Measurements from ENCODE around the gene NFX1.

NFX1 gene

DNA sequence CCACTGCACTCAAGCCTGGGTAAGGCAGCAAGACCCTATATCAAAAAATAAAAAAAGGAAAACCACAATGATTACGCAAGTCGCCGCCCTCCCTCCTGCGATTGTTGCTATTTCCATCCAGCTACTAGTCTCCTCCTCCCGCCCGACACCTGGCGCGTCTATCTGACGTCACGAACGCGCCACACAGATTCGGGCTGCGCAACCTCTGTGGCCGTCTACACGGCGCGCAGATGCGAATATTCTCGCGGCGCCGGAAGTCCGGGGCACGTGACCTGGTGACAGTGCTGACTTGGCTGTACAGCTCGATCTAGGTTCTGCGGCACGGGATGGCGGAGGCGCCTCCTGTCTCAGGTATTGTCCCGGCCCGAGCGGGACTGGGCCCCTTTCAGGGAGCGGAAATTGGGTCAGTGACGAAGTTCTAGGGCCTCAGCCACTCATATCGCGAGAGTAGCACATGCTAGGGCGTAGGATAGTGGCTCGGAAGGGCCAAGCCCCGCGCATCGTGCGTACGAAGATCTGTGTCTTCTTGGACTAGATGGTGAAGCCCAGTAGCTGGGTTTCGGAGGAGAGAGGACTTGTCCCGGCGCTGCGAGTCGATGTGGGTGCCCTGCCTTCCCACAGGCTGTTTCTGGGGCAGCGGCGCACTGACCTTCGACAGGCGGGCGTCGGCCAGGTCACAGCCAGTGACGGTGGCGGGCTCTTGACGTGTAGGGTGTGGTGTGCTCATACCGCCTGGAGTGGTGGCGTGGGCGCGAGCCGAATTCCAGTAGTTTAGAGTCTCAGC lies at the start of gene NFX1:
Gene NFX1 (plus strand): TSS at position 270 of the 784 bp plus-strand sequence. CDS start 57 bp downstream, at position 327.
- DNase-seq: peak; percentile 98

DNA sequence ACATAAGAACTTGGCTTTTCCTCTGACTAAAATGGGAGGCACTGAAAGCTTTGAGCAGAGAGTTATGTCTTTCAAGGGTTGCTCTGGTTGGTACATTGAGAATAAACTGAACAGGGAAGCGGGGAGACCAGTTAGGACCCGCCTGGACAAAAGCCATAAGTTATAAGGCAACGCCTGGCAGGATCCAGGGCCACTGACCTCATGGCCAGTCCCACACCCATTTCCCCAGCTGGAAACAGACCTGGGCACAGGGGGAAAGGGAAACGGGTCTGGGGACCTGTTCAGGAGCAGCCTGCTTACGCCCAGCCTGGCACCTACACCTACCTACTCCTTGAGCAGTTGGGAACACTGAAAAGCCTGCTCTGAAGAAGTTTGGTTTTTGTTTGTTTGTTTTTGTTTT lies 49.0 kb upstream of the NFX1 start:
- DNase-seq: no peak

DNA sequence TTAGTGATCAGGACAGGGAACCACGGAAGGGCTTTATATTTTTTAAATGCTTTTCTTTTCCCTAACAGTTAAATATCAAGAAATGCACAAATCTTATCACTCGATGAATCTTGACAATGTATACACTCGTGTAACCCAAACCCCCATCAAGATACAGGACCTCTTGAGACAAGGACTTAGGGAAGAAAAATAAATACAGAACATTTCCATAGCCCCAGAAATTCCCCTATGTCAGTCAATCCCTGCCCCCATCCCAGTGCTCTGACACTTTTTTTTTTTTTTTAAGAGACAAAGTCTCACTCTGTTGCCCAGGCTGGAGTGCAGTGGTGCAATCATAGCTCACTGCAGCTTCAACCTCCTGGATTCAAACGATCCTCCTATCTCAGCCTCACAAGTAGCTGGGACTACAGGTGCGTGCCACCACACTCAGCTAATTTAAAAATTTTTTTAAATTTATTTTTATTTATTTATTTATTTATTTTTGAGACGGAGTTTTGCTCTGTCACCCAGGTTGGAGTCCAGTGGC lies 47.6 kb upstream of the NFX1 start:
- DNase-seq: no peak

DNA sequence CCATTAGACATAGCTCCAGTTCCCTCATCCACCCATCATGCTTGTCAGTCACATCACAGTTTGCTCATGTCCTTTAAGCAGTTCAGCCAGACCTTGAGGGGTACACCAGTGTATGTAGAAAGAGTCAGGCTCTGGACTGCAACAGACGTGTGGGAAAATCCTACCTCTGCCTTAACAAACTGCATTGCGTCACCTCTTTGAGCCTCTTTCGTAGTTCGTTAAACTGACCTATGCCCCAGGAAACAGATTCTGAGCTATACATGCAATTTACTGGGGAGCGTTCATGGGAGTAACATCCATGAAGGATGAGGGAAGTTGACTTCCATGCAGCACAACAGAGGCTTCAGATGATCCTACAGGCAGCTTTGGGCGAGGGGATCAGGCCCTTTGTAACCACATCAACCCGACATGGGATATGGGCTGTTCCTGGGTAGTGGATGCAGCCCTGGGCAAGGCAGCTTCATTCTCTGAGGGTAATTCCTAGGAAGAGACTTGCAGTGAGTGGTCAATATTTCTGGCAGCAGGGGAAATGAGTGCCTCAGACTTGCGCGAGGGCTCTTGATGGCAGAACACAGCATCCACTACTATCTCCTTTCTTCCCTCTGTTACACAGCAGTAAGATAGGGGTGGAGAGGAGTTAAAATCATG lies 46.1 kb upstream of the NFX1 start:
- DNase-seq: no peak

DNA sequence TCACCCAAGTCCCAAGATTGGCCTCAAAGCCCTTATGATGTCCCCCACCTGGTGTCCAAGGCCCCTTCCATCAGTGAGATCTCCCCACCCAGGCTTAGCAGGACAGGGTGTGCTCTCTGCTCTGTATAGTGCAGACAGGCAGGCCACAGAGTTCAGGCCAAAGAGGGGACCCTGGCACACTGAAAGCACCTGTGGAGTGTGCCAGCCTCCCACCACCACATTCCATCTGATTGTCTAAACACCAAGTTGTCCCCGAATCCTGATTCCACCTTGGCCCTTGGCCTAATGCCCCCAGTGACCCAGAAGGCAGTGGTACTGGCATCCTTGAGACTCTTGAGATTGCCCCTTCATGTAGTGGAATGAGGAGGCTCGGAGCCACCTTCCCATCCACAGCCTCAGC lies 45.0 kb upstream of the NFX1 start:
- no peak for DNase-seq

DNA sequence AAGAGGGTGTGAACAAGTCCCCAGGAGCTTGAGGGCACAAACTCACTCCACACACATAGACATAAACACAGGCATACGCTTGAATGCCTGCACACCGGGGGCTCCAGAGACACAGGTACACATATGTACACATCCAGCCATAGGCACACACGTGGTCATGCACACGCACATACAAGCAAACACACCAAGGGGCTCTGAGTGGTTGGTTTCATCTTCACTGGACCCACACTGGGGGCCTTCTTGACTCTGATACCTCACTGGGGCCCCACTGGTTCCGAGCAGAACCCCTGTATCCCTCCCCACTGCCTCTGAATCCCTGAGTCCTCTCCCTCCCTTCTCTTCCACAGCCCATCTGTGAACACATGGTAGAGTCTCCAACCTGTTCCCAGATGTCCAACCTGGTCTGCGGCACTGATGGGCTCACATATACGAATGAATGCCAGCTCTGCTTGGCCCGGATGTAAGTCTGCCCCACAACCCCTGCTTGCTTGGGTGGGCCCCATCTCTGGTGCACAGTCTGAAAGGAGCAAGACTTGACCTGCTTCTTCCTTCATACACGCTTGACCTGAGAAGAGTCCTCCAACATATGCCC lies 44.0 kb upstream of the NFX1 start:
- no peak for DNase-seq

DNA sequence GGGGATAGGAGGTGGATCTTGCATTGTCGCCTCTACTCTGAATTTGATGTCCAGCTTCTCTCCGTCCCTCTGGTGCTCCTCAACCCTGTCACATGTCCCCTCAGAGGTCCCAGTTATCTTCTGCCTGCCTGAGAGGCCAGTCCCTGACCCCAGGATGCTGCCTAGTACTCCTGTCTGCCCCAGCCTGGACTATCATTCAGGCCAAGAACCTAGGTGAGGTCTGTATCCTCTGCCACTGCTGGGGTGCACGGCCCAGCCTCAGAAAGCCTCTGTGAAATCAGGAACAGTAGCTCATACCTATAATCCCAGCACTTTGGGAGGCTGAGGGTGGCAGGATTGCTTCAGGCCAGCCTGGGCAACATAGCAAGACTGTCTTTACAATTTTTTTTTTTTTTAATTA lies 41.7 kb upstream of the NFX1 start:
- DNase-seq: no peak

DNA sequence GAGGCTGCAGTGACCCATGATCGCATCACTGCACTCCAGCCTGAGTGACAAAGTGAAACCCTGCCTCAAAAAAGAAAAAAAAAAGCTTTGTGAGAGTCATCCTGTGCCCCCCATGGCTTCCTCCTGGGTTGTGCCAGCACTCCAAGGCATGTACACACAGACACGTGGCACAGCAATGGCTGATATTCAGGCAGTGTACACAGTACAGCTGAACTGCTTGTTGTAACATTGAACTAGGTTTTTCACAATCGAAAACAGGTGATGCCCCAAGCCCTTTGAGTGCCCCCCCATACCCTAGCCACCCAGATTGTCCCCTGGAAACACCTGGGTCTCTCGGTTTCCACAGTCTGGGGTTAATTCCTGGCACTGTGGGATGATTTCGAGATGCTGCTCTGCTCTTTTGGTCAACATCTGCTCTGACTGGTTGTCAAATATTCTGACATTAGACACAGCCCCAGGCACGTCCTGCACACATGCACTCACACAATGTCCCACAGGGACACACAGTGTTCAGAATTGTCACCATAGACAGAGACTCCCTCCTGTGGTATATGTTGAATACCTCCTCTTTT lies 41.1 kb upstream of the NFX1 start:
- no peak for DNase-seq

DNA sequence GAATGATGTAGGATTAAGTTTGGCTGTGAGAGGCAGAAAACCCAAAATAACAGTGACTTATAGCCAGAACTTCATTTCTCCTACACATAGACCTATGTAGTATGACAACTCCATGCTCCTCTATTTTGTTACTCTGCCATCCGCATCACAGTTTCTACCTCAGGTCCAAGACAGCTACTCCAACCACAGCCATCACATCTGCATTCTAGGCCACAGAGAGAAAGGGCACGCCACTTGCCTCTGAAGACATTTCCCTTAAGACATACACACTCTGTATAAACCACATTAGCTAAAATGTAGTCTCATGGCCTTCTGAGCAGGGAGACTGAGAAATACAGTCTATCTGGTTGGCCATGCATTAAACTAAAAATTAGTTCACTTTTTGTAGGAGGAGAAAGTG lies 40.3 kb upstream of the NFX1 start:
- no peak for DNase-seq

DNA sequence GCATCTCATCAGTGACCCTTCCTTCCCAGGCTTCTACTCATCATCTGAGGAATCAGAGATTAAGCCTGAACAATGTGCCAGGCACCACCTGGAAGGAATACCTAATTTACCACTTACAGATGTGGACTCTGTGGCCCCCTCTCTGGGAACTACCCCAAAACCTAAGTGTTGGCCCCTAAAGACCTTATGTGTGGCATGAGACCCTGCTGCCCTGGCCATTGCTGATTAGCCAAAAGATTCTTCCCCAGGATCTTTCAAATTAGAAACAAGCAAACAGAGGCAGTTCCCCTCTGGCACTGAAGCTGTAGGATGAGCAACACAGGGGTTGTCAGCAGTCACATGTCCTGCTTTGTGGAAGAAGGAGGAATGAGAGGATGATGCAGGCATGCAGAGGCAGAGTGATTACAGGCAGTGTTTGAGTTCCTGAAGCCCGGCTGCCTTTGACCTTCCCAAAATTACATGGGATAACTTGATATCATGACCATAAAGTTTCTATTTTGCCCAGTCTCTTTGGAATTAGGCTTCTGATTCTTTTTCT lies 39.8 kb upstream of the NFX1 start:
- DNase-seq: no peak

DNA sequence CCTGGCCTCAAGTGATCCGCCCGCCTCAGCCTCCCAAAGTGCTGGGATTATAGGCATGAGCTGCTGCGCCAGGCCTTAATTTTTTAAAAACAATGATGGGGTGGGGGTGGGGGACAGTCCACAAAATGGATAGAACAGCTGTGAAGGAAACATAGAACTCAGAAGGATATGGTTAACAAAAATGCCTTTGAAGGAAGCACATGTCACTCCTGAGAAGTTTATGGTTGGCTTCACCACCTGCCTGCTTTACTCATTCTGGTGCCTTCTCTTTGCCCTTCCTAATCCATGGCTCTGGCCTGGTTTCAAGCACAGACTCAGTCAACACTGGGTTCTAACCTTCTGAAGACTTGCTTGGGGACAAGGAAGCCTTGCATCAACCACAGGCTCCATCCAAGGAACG lies 36.1 kb upstream of the NFX1 start:
- DNase-seq: no peak

DNA sequence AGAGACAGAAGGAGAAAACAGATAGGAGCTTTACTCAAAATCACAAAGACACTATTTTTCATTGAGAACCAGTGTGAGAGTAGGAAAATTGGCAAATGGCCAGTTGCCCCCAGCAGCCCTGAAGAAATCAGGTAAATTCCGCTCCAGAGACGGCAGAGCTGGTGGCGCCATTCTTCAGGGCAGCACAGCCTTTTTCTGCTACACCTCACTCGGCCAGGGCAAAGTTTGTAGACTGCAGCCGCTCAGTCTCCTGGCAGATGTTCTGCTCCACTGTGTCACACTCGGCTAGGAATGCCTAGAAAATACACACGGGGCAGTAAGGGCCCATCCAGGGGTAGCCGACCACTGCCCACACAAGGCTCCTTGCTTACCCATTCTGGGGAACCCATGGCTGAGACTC lies 35.3 kb upstream of the NFX1 start:
- no peak for DNase-seq

DNA sequence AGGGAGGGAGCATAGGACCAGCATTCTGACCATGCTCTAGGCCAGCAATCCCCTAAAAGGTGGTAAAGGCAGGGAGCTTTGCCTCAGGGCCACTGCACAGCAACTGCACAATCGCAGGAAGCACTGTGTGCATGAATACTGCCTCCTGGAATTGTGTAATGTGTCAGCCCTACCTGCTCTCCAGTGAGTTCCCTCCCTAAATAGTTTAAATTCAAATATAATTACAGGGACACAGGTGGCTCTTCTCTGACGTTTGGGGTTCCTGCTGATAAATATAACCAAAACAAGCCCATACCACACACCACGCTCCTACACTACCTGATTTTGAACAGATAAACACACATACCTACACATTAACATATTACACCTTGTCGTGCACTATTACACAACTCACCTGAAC lies 34.8 kb upstream of the NFX1 start:
- DNase-seq: no peak

DNA sequence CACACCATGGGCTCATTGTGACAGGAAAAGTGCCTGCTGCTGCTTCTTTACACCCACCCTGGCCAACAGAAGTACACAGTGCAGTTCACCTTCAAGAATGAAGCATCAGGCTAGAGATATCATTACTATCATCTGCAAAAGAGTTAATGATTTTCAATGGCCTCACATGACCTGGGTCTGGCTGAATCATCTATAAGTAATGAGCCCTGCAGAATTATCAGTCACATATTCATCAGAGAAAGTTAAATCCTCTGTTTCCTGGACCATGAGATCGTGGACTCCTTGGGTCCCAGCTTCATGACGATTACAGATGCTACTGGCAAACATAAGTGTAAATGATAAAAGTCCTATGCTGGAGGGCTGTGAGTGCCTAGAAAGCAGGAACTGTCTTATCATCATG lies 34.1 kb upstream of the NFX1 start:
- DNase-seq: no peak

DNA sequence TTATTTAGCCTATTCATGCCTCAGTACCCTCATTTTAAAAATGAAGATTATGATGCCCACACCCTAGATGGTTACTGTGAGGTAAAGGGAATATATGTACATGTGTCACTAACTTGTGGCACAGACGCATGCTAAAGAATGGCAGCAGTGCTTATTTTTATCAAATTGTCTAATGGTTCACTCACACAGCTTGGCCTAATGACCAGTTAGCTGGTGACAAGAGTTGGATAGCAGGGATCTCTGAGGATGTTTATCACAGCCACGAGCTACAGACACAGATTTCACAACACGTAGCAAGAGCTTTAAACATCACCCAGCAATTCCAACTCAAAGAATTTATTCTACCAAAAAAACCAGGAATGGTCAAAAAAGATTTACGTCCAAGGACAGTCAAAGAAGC lies 33.0 kb upstream of the NFX1 start:
- DNase-seq: no peak

DNA sequence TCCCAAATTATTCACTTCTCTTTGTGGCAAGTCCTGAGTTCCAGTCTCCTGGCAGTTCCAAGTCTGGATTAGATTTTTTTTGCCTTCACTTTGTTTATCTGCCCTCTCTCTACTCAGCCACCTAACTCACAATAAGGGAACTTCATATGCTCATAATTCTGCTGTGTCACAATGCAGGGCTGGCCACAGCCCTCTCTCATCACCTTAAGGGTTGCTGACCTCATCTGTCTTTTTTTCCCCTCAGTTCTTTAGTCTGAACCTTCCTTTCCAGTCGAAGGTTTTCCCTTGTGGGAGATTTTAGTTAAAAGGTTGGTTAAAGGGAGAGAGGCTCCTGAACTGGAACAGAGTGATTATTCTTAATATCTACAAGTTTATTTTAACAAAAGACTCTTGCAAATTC lies 29.9 kb upstream of the NFX1 start:
- DNase-seq: no peak

DNA sequence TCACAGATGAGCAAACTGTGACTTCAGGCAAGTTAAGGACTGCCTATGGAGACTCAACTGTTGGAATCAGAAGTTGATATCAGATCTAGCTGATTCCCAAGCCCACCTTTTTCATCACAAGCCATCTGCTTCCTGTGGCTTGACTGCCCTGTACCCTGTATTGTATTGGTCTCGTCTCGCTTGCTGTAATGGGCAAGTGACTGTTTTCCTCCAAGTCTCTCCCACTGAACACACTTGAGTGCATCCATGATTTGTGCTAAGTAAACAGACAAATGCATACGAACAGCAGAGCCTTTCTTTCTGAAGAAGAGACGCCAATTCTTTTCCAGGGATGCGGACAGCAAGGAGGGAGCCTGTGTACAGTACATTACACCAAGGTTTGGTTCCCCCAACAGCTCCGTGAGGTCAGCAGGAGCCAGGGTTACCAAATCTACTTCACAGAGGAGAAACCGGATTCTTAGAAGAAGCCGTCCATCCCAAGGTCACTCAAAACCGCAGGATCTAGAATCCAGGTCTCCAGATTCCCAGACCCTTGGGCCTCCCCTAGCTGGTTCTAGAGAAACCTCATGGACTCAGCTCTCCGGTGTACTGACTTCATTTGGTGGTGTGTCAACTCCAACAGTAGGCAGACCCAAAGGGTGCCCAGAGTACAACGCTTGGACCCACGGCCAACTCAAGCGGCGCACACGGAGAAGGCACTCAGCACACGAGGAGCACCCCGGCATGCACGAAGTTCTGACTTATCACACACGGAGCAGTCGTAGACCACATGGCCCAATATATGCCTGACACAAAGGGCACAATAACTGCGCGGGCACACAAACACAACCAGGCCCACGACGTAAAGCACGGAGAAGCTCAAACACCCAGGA lies 26.9 kb upstream of the NFX1 start:
- no peak for DNase-seq

DNA sequence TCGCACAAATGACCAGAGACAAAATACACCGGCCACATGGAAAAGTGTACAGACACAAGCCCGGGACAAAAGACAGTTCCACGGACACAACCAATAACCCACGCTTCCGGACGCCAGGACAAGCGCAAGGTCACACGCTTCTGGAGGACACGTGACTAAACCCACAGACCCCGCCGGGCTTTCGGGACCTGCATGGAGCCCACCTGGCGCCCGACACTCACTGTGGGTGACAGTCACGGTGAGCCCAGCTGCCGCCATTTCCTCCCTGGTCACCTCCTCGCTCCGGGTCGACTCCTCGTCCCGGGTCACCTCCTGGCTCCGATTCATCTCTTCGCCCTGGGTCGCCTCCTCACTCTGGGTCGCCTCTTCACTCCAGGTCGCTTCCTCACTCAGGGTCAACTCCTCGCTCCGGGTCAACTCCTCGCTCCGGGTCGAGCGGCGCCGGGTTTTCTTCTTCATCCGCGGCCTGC lies 26.3 kb upstream of the NFX1 start:
- peak in 1 of 2 experiments; percentile 37 for DNase-seq

DNA sequence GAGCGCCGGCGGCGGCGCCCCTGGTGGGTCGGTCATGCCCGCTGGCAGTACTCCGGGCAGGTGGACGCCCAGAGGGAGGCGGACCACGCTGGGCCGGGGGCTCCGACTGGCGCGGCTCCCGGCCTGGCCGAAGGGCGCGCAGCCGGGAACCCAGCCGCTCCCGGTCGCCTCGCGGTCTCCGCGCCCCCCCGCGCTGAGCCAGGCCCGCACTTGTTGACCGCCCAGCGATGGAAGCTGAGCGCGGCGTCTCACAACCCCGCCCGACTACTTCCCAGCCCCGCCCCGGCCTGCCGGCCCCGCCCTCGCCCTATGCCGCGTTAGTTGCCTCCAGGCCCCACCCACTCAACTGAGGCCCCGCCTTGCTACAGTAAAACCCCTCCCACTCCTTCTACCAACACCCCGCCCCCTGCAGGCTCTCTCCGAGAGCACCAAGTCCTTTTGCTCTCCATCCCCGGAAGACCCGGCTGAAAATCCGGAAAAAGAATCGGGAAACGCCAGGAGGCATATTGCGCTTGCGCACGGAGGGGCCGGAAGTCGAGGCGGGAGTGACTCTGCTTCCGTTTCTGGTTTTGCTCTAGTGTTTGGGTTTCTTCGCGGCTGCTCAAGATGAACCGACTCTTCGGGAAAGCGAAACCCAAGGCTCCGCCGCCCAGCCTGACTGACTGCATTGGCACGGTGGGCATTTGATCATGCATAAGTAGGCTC lies 25.7 kb upstream of the NFX1 start, which contains the start of the genes BAG1 and CHMP5:
Gene BAG1 (minus strand): TSS at position 236 of the 705 bp plus-strand sequence.
Gene CHMP5 (plus strand): TSS at position 577 of the 705 bp plus-strand sequence. CDS start 30 bp downstream, at position 607.
- peak; percentile 99 to 100 for DNase-seq

DNA sequence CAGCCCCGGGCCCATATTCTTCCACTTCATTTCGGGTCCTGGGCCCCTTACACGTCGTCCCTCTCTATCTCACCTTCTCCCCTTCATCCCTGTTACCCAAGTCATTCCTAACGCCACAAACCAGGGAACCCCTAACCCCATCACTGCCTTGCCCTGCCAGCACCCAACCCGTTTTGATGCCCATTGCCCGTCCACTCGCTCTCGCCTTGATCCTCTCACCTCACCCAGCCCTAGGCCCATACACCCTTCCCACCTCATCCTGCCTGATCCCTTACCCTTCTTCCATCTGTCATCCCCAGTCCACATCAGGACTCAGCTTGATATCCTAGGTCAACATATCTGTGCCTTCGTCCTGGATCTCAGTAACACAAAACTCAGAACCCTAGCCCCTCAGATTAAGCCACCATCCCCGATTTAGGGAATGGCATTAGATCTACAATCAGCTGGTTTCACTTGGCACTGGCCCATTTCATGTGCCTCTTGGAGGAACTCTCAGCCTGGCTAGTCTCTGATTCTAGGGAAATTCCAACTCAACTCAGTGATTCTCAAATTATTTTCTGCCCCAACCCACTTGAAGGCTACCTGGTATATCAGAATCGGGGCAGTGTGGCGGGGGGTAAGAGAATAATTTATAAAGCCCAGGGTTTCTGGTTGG lies 25.0 kb upstream of the NFX1 start:
- DNase-seq: no peak

All from NCI-H446 (cell line).